Adrenal gland (tissue), 5 donors: ENCODE results near the gene CTXND2.

Experiments
- CTCF ChIP-seq, 6 experiments: fragments of 450-650 bp in 4 of 6; fragments of 200-600 bp in 2 of 6; sonication (generic) in 1 of 6; IDR thresholded peaks; 1 replicate in 5 of 6; 2 replicates in 1 of 6; pipeline versions ENCODE4 v1.5.1 to v1.8.0; 2016 to 2021; ENCODE audit warnings: antibody characterized with exemption in 6 of 6, mild to moderate bottlenecking in 2 of 6, moderate library complexity in 1 of 6
- POLR2A ChIP-seq, 2 donors: fragments of 450-650 bp; IDR thresholded peaks; one replicate each; pipeline ENCODE4 v1.6.1; 2017; ENCODE audit warnings: antibody characterized with exemption in 2 of 2, mild to moderate bottlenecking in 2 of 2, moderate library complexity in 1 of 2
- donor health status: DM: no; HTN: no; CAD: no.

- TF ChIP-seq CTCF (IDR thresholded peaks at IDR 0.05): no peak
- peak in 1 of 2 donors; percentile 68 for TF ChIP-seq POLR2A (IDR thresholded peaks at IDR 0.05)
Observed at GRCh38 chr1:150926097-150926741, 39.3 kb downstream of the CTXND2 start, which contains the start of gene SETDB1.
